ENCODE measurements around the gene SLC22A23. TPM values are rescaled to one million over a fixed set of nuclear protein-coding genes. Genes with fewer than 3 reads are reported as not detected.

The SLC22A23 gene
- total RNA-seq, 1 donor from 2014 or later: 102 TPM

DNA sequence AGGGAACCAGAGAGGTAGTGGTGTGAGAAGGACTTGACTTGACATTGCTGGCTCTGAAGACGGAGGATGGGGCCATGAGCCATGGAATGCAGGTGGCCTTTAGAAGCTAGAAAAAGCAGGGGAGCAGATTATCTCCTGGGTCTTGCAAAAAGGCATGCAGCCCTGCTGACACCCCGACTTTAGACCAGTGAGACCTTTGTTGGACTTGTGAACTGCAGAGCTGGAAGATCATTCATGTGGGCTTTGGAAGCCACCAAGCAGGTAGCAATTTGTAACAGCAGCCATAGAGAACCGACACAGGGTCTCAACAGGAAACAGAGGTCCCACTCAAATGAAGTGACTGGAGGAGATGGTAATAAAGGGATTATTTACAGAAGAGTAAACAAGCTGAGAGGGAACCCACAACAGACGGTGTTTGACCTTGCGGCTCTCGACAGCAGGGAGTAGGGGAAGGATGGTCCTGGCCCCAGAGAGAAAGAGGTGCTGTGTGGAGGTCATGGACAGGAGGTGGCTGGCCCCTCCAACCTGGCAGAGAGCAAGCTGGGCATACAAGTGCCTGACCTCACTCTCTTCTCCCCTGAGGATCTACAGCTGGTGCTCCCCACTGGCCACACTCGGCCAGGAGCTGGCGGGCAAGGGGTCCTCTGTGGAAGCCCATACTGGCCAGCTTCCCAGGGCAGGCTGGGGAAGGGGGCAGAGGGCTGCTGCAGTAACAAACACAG lies 43.9 kb downstream of the SLC22A23 start:
- Mint-ChIP-seq H3K4me1 (ENCODE audit: low read depth, unreplicated experiment) (peaks cover 53% of the 10 kb centered on the region), H3K36me3 (ENCODE audit: unreplicated experiment) (peaks cover 7% of the 10 kb centered on the region), H3K27me3 (ENCODE audit: unreplicated experiment) (peaks cover 4% of the 10 kb centered on the region), H3K9me3 (ENCODE audit: unreplicated experiment) (peaks cover 2% of the 10 kb centered on the region), H3K27ac (ENCODE audit: unreplicated experiment) (no peak overlapping the region), H3K4me3 (ENCODE audit: unreplicated experiment) (peak overlapping the region; percentile 22)
- TF ChIP-seq, protein P1, sequence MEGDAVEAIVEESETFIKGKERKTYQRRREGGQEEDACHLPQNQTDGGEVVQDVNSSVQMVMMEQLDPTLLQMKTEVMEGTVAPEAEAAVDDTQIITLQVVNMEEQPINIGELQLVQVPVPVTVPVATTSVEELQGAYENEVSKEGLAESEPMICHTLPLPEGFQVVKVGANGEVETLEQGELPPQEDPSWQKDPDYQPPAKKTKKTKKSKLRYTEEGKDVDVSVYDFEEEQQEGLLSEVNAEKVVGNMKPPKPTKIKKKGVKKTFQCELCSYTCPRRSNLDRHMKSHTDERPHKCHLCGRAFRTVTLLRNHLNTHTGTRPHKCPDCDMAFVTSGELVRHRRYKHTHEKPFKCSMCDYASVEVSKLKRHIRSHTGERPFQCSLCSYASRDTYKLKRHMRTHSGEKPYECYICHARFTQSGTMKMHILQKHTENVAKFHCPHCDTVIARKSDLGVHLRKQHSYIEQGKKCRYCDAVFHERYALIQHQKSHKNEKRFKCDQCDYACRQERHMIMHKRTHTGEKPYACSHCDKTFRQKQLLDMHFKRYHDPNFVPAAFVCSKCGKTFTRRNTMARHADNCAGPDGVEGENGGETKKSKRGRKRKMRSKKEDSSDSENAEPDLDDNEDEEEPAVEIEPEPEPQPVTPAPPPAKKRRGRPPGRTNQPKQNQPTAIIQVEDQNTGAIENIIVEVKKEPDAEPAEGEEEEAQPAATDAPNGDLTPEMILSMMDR (IDR thresholded peaks at IDR 0.05; ENCODE audit: partially characterized antibody, unreplicated experiment): no peak
- no peak for DNase-seq

GRCh38 chr6:3411967-3412778 lies 44.7 kb downstream of the SLC22A23 start:
- H3K9me3 Mint-ChIP-seq (ENCODE audit: unreplicated experiment): peaks cover 2% of the 10 kb centered on the region

DNA sequence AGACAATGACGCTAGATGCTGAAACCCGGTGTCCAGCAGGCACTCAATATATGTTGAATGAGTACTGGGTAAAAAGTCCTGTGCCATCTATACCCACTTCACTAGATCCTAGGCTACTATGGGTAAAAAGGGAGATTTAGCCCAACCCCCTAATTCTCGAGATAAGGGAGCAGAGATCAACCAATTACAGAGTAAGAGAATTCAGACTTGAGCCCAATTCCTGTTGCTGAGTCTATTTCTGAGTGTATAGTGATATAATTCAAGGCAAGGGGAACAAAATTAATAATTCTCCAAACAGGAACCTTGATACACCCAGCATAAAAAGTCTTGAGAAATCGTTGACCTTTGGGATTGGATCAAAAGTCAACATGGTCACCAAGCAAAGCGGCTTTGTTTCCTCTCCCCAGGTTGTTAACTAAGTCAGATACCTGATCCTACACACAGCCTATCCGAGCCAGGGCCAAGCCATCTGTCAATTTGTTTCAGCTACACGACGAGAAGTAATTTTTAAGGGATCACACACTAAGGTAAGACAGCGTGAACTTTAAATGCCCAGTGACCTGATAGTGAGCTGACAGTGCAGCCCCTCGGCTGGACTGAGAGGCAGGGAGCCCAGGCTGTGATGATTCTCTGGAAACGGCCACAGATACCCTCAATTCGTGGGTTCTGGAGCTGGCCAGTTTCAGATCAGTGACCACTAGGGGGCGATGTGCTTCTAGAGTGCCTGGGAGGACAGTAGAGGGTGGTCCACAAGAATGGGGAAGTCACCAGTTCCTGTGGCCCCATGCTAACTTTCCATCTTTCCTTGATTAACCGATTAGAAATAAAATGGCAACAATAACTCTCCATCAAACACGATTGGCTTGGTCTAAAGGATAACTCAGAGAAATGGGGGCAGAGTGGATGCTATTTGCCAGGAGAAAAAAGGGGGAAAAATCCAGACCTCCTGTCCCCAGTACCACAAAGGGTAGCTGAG lies 46.2 kb downstream of the SLC22A23 start:
- peaks cover 2% of the 10 kb centered on the region for H3K27me3 Mint-ChIP-seq (ENCODE audit: unreplicated experiment)
- peaks cover 37% of the 10 kb centered on the region for H3K4me1 Mint-ChIP-seq (ENCODE audit: low read depth, unreplicated experiment)
- TF ChIP-seq, protein P1 (IDR thresholded peaks at IDR 0.05; ENCODE audit: partially characterized antibody, unreplicated experiment): peak; percentile 88
- H3K4me3 Mint-ChIP-seq (ENCODE audit: unreplicated experiment): peak overlapping the region; percentile 7
- peaks cover 7% of the 10 kb centered on the region for H3K36me3 Mint-ChIP-seq (ENCODE audit: unreplicated experiment)
- H3K27ac Mint-ChIP-seq (ENCODE audit: unreplicated experiment): peak overlapping the region; percentile 57
- no peaks in the 10 kb centered on the region for H3K9me3 Mint-ChIP-seq (ENCODE audit: unreplicated experiment)
- DNase-seq: peak; percentile 81

More at GRCh38 chr6:3411967-3412778, 44.7 kb downstream of the SLC22A23 start:
- H3K4me3 Mint-ChIP-seq (ENCODE audit: unreplicated experiment): no peak overlapping the region
- H3K4me1 Mint-ChIP-seq (ENCODE audit: low read depth, unreplicated experiment): peaks cover 48% of the 10 kb centered on the region
- peaks cover 2% of the 10 kb centered on the region for H3K27me3 Mint-ChIP-seq (ENCODE audit: unreplicated experiment)
- DNase-seq: no peak
- H3K27ac Mint-ChIP-seq (ENCODE audit: unreplicated experiment): no peak overlapping the region
- H3K36me3 Mint-ChIP-seq (ENCODE audit: unreplicated experiment): peaks cover 7% of the 10 kb centered on the region
- TF ChIP-seq, protein P1 (IDR thresholded peaks at IDR 0.05; ENCODE audit: partially characterized antibody, unreplicated experiment): no peak

DNA sequence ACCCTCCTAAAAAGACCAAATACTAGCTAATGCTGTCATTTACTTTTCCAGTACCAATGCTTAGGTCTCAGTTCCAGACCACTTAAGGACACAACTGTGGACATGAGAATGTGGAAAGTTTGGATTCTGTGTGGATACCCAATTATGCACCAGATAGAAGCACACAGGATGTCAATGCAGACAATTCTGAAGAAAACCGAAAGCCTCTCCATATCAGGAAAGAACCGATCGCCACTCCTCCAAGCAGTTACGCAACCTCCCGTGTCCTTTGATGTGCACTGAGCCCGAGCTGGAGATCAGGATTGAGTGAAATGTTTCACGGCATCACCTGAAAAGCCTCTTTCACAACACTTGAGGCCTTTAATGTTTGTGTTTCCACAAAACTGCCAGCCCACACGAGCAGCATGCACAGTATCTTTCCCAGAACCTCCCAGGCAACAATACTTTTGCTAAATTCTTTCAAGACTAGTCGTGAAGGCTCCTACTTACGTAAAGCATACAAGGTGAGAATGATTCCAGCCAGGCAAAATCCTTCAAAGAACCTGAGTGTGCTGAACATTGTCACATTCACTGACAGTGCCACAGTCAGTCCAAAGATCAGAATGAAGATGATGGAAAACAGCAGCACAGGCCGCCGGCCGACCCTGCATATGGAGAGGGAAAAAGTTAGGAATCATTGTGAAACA lies 47.0 kb downstream of the SLC22A23 start:
- Mint-ChIP-seq H3K27ac (ENCODE audit: unreplicated experiment) (no peak overlapping the region), H3K36me3 (ENCODE audit: unreplicated experiment) (peaks cover 7% of the 10 kb centered on the region), H3K4me1 (ENCODE audit: low read depth, unreplicated experiment) (peaks cover 28% of the 10 kb centered on the region), H3K27me3 (ENCODE audit: unreplicated experiment) (peaks cover 2% of the 10 kb centered on the region), H3K4me3 (ENCODE audit: unreplicated experiment) (no peak overlapping the region), H3K9me3 (ENCODE audit: unreplicated experiment) (no peaks in the 10 kb centered on the region)
- no peak for DNase-seq
- TF ChIP-seq, protein P1 (IDR thresholded peaks at IDR 0.05; ENCODE audit: partially characterized antibody, unreplicated experiment): no peak

All from glutamatergic neuron (in vitro differentiated cells).